Measurements from ENCODE around the gene SLC26A9. TPM values are rescaled to one million over a fixed set of nuclear protein-coding genes. Genes with fewer than 3 reads are reported as not detected.

SLC26A9 gene
- polyA plus RNA-seq, 1 of the 3 experiments (the other 2 are of a cell fraction) = not detected

DNA sequence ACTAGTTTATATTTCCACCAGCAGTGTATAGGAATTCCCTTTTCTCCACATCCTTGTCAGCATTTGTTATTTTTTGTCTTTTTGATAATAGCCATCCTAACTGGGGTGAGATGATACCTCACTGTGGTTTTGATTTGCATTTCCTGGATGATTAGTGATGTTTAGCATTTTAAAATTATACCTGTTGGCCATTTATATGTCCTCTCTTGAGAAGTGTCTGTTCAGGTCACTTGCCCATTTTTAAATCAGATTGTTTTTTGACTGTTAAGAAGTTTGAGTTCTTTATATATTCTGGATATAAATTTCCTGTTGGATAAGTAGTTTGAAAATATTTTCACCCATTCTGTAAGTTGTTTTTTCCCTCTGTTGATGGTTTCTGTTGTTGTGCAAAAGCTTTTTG lies 62.3 kb downstream of the SLC26A9 start:
- Histone ChIP-seq H3K9me3 (no peaks in the 10 kb centered on the region), H3K9ac (no peak overlapping the region), H3K9me2 (no peaks in the 10 kb centered on the region), H3K4me3 (ENCODE audit: low read depth in 2 of 2, low read length in 1 of 2) (no peak overlapping the region), H3K36me3 (replicated peaks in 1 of 2; ENCODE audit: control insufficient read depth in 1 of 2, insufficient read depth in 2 of 2, low read length in 1 of 2) (no peaks in the 10 kb centered on the region), H3K79me2 (ENCODE audit: insufficient read depth) (no peaks in the 10 kb centered on the region), H3K27me3 (ENCODE audit: insufficient read depth) (no peaks in the 10 kb centered on the region), H3K4me1 (ENCODE audit: control insufficient read depth in 1 of 2, insufficient read depth in 2 of 2, low read depth in 1 of 2, low read length in 1 of 2) (no peaks in the 10 kb centered on the region), H2AFZ (ENCODE audit: low read depth) (no peak overlapping the region), H3F3A (replicated peaks; ENCODE audit: insufficient read depth) (no peaks in the 10 kb centered on the region), H4K20me1 (ENCODE audit: insufficient read depth) (no peaks in the 10 kb centered on the region), H3K4me2 (no peak overlapping the region), H3K27ac (ENCODE audit: low read depth in 2 of 2, low read length in 1 of 2) (no peak overlapping the region)
- TF ChIP-seq TAF1 (IDR thresholded peaks at IDR 0.05; ENCODE audit: borderline replicate concordance, low read depth, low read length) (no peak), SMC3 (IDR thresholded peaks at IDR 0.05; ENCODE audit: low read depth, low read length) (no peak)
- POLR2A ChIA-PET = no interaction called here
- CTCF ChIA-PET = interaction anchor here (0.6 kb wide), 1 partner anchor 10 kb away, joined by 3 read pairs; no protein-coding TSS in a partner anchor
- no peak for DNase-seq

GRCh38 chr1:205879974-205880373 lies 63.3 kb downstream of the SLC26A9 start:
- no peak overlapping the region for H3K27ac ChIP-seq (ENCODE audit: low read depth in 2 of 2, low read length in 1 of 2)
- H3K9ac ChIP-seq = no peak overlapping the region
- ChIA-PET POLR2A (no interaction called here), CTCF (no interaction called here)
- H3K9me2 ChIP-seq = no peaks in the 10 kb centered on the region
- no peak overlapping the region for H3K4me3 ChIP-seq (ENCODE audit: low read depth in 2 of 2, low read length in 1 of 2)
- no peaks in the 10 kb centered on the region for H3K79me2 ChIP-seq (ENCODE audit: insufficient read depth)
- H3K36me3 ChIP-seq (replicated peaks in 1 of 2; ENCODE audit: control insufficient read depth in 1 of 2, insufficient read depth in 2 of 2, low read length in 1 of 2) = no peaks in the 10 kb centered on the region
- no peak overlapping the region for H2AFZ ChIP-seq (ENCODE audit: low read depth)
- H3F3A ChIP-seq (replicated peaks; ENCODE audit: insufficient read depth) = no peaks in the 10 kb centered on the region
- no peaks in the 10 kb centered on the region for H3K9me3 ChIP-seq
- DNase-seq = no peak
- H3K4me1 ChIP-seq (ENCODE audit: control insufficient read depth in 1 of 2, insufficient read depth in 2 of 2, low read depth in 1 of 2, low read length in 1 of 2) = no peaks in the 10 kb centered on the region
- 60% methylated on average over 1 of the region's 1 CpG for WGBS (ENCODE audit: low lambda C conversion rate)
- no peaks in the 10 kb centered on the region for H3K27me3 ChIP-seq (ENCODE audit: insufficient read depth)
- no peaks in the 10 kb centered on the region for H4K20me1 ChIP-seq (ENCODE audit: insufficient read depth)
- H3K4me2 ChIP-seq = no peak overlapping the region
- TF ChIP-seq, protein P1, sequence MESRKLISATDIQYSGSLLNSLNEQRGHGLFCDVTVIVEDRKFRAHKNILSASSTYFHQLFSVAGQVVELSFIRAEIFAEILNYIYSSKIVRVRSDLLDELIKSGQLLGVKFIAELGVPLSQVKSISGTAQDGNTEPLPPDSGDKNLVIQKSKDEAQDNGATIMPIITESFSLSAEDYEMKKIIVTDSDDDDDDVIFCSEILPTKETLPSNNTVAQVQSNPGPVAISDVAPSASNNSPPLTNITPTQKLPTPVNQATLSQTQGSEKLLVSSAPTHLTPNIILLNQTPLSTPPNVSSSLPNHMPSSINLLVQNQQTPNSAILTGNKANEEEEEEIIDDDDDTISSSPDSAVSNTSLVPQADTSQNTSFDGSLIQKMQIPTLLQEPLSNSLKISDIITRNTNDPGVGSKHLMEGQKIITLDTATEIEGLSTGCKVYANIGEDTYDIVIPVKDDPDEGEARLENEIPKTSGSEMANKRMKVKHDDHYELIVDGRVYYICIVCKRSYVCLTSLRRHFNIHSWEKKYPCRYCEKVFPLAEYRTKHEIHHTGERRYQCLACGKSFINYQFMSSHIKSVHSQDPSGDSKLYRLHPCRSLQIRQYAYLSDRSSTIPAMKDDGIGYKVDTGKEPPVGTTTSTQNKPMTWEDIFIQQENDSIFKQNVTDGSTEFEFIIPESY (IDR thresholded peaks at IDR 0.05; ENCODE audit: borderline replicate concordance, low read depth) = no peak
- TF ChIP-seq NFIC (IDR thresholded peaks at IDR 0.05; ENCODE audit: borderline replicate concordance) (no peak), CHD2 (IDR thresholded peaks at IDR 0.05; ENCODE audit: low read length, partially characterized antibody) (no peak), RCOR1 (IDR thresholded peaks at IDR 0.05; ENCODE audit: low read length) (no peak), NRF1 (IDR thresholded peaks at IDR 0.05; ENCODE audit: low read depth, low read length) (no peak), RXRA (IDR thresholded peaks at IDR 0.05; ENCODE audit: borderline replicate concordance, low read depth) (no peak), EZH2phosphoT487 (IDR thresholded peaks at IDR 0.05; ENCODE audit: borderline replicate concordance, low read depth) (no peak), JUND (IDR thresholded peaks at IDR 0.05) (no peak), MEF2A (IDR thresholded peaks at IDR 0.05; ENCODE audit: borderline replicate concordance, low read depth) (no peak), USF2 (IDR thresholded peaks at IDR 0.05; ENCODE audit: borderline replicate concordance, low read depth, low read length) (no peak), MXI1 (IDR thresholded peaks at IDR 0.05; ENCODE audit: low read depth, low read length) (no peak), GABPA (IDR thresholded peaks at IDR 0.05; ENCODE audit: low read depth) (no peak), MAX (IDR thresholded peaks at IDR 0.05; ENCODE audit: low read depth) (no peak), USF1 (IDR thresholded peaks at IDR 0.05; ENCODE audit: borderline replicate concordance, low read depth) (no peak)
- TF ChIP-seq, protein P2, sequence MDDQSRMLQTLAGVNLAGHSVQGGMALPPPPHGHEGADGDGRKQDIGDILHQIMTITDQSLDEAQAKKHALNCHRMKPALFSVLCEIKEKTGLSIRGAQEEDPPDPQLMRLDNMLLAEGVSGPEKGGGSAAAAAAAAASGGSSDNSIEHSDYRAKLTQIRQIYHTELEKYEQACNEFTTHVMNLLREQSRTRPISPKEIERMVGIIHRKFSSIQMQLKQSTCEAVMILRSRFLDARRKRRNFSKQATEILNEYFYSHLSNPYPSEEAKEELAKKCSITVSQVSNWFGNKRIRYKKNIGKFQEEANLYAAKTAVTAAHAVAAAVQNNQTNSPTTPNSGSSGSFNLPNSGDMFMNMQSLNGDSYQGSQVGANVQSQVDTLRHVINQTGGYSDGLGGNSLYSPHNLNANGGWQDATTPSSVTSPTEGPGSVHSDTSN (IDR thresholded peaks at IDR 0.05) = no peak
- TF ChIP-seq, protein P3, sequence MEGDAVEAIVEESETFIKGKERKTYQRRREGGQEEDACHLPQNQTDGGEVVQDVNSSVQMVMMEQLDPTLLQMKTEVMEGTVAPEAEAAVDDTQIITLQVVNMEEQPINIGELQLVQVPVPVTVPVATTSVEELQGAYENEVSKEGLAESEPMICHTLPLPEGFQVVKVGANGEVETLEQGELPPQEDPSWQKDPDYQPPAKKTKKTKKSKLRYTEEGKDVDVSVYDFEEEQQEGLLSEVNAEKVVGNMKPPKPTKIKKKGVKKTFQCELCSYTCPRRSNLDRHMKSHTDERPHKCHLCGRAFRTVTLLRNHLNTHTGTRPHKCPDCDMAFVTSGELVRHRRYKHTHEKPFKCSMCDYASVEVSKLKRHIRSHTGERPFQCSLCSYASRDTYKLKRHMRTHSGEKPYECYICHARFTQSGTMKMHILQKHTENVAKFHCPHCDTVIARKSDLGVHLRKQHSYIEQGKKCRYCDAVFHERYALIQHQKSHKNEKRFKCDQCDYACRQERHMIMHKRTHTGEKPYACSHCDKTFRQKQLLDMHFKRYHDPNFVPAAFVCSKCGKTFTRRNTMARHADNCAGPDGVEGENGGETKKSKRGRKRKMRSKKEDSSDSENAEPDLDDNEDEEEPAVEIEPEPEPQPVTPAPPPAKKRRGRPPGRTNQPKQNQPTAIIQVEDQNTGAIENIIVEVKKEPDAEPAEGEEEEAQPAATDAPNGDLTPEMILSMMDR (IDR thresholded peaks at IDR 0.05) = no peak
- TF ChIP-seq, protein P4, sequence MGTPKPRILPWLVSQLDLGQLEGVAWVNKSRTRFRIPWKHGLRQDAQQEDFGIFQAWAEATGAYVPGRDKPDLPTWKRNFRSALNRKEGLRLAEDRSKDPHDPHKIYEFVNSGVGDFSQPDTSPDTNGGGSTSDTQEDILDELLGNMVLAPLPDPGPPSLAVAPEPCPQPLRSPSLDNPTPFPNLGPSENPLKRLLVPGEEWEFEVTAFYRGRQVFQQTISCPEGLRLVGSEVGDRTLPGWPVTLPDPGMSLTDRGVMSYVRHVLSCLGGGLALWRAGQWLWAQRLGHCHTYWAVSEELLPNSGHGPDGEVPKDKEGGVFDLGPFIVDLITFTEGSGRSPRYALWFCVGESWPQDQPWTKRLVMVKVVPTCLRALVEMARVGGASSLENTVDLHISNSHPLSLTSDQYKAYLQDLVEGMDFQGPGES (IDR thresholded peaks at IDR 0.05; ENCODE audit: low read depth, low read length) = no peak
